Mesendoderm (in vitro differentiated cells): ENCODE data around the gene SPPL2B.

Source experiments
- DNase-seq: peaks from one replicate; pipeline ENCODE4 v3.0.0; 2013
- H2AK5ac ChIP-seq: 2 replicates; pipeline ENCODE4 v1.6.1; 2013; ENCODE audit warnings: low read length, inconsistent platforms
- H2BK120ac ChIP-seq: 2 replicates; pipeline ENCODE4 v1.6.1; 2013; ENCODE audit warnings: low read depth, mild to moderate bottlenecking, low read length, moderate library complexity, mixed read lengths
- H2BK15ac ChIP-seq: replicated peaks from 2 replicates; pipeline ENCODE4 v1.6.1; 2013; ENCODE audit warnings: low read depth, mild to moderate bottlenecking, moderate library complexity
- H2BK5ac ChIP-seq: 2 replicates; pipeline ENCODE4 v1.6.1; 2013; ENCODE audit warnings: low read length, inconsistent platforms
- H3K18ac ChIP-seq: 2 replicates; pipeline ENCODE4 v1.6.1; 2013; ENCODE audit warnings: mild to moderate bottlenecking, low read length, mixed read lengths
- H3K23ac ChIP-seq: one replicate; pipeline ENCODE4 v1.6.1; 2013; ENCODE audit warnings: low read length
- H3K27ac ChIP-seq: 2 replicates; pipeline ENCODE4 v1.5.1; 2013; ENCODE audit warnings: low read depth, mild to moderate bottlenecking, inconsistent platforms, low read length, moderate library complexity
- H3K27me3 ChIP-seq: 2 replicates; pipeline ENCODE4 v1.6.1; 2013; ENCODE audit warnings: low read length, control low read depth, mild to moderate bottlenecking, inconsistent platforms; ENCODE audit not compliant: insufficient read depth, poor library complexity
- H3K36me3 ChIP-seq: 2 replicates; pipeline ENCODE4 v1.6.1; 2013; ENCODE audit warnings: low read length, inconsistent platforms; ENCODE audit not compliant: control insufficient read depth, insufficient read depth
- H3K4ac ChIP-seq: one replicate; pipeline ENCODE4 v1.6.1; 2013; ENCODE audit warnings: low read depth, mild to moderate bottlenecking, low read length, moderate library complexity
- H3K4me1 ChIP-seq: 2 replicates; pipeline ENCODE4 v1.6.1; 2013; ENCODE audit warnings: low read depth, low read length, inconsistent platforms; ENCODE audit not compliant: control insufficient read depth
- H3K4me2 ChIP-seq: 2 replicates; pipeline ENCODE4 v1.6.1; 2013; ENCODE audit warnings: low read length
- H3K4me3 ChIP-seq: 2 replicates; pipeline ENCODE4 v1.5.1; 2013; ENCODE audit warnings: mild to moderate bottlenecking, low read length
- H3K56ac ChIP-seq: one replicate; pipeline ENCODE4 v1.6.1; 2013; ENCODE audit warnings: low read length
- H3K79me1 ChIP-seq: 2 replicates; pipeline ENCODE4 v1.6.1; 2013; ENCODE audit warnings: low read length, inconsistent platforms
- H3K79me2 ChIP-seq: 2 replicates; pipeline ENCODE4 v1.6.1; 2013; ENCODE audit warnings: mild to moderate bottlenecking, low read length; ENCODE audit not compliant: control insufficient read depth, insufficient read depth
- H3K9ac ChIP-seq: 2 replicates; pipeline ENCODE4 v1.6.1; 2013; ENCODE audit warnings: low read length, inconsistent platforms
- H4K5ac ChIP-seq: one replicate; pipeline ENCODE4 v1.6.1; 2013; ENCODE audit warnings: low read length
- H4K8ac ChIP-seq: one replicate; pipeline ENCODE4 v1.6.1; 2013; ENCODE audit warnings: low read depth, mild to moderate bottlenecking, control low read depth, low read length, moderate library complexity
- WGBS: extraction: QIAGEN DNeasy Blood & Tissue Kit; methylation state at CpG from one replicate; pipeline ENCODE4 v1.1.7; 2013; ENCODE audit warnings: low lambda C conversion rate, missing lambda C conversion rate; ENCODE audit not compliant: insufficient coverage; ENCODE audit errors: extremely low coverage; 5-methylcytosine and 5-hydroxymethylcytosine counted together

Gene SPPL2B

GRCh38 chr19:2335848-2336247 is 7.4 kb downstream of the SPPL2B start:
- Histone ChIP-seq H3K56ac (no peak overlapping the region), H3K9ac (no peak overlapping the region), H2BK120ac (no peak overlapping the region), H3K27ac (no peak overlapping the region), H3K4me1 (no peaks in the 10 kb centered on the region), H3K4me3 (no peak overlapping the region), H3K4ac (no peak overlapping the region), H4K8ac (no peak overlapping the region), H3K18ac (no peak overlapping the region), H3K23ac (no peak overlapping the region), H2AK5ac (no peak overlapping the region), H3K79me2 (peaks cover 25% of the 10 kb centered on the region), H3K79me1 (peaks cover 23% of the 10 kb centered on the region), H4K5ac (no peak overlapping the region), H3K36me3 (no peaks in the 10 kb centered on the region), H2BK5ac (no peak overlapping the region), H3K4me2 (no peak overlapping the region), H2BK15ac (no peak overlapping the region), H3K27me3 (no peaks in the 10 kb centered on the region)
- WGBS, result no CpG with 5 or more reads among the region's 3 CpGs
- no peak for DNase-seq

- Histone ChIP-seq H2BK15ac (no peak overlapping the region), H2BK120ac (no peak overlapping the region), H3K23ac (no peak overlapping the region), H3K18ac (no peak overlapping the region), H3K27me3 (no peaks in the 10 kb centered on the region), H3K79me1 (peaks cover 19% of the 10 kb centered on the region), H4K5ac (no peak overlapping the region), H2BK5ac (no peak overlapping the region), H3K36me3 (no peaks in the 10 kb centered on the region), H3K4me3 (no peak overlapping the region), H3K4ac (no peak overlapping the region), H2AK5ac (no peak overlapping the region), H3K56ac (no peak overlapping the region), H3K4me2 (no peak overlapping the region), H4K8ac (no peak overlapping the region), H3K4me1 (no peaks in the 10 kb centered on the region), H3K9ac (no peak overlapping the region), H3K27ac (no peak overlapping the region), H3K79me2 (peaks cover 17% of the 10 kb centered on the region)
- DNase-seq, result no peak
- no CpG with 5 or more reads among the region's 33 CpGs for WGBS
These were observed 8.2 kb downstream of the SPPL2B start for GRCh38 chr19:2336528-2337328.

- Histone ChIP-seq H4K8ac (no peak overlapping the region), H2BK120ac (no peak overlapping the region), H4K5ac (no peak overlapping the region), H3K56ac (no peak overlapping the region), H2BK15ac (no peak overlapping the region), H3K18ac (no peak overlapping the region), H3K4ac (no peak overlapping the region), H3K4me2 (no peak overlapping the region), H2AK5ac (no peak overlapping the region), H3K23ac (no peak overlapping the region), H3K79me2 (peaks cover 11% of the 10 kb centered on the region), H3K27ac (no peak overlapping the region), H3K36me3 (no peaks in the 10 kb centered on the region), H3K79me1 (peaks cover 18% of the 10 kb centered on the region), H3K27me3 (no peaks in the 10 kb centered on the region), H2BK5ac (no peak overlapping the region), H3K9ac (no peak overlapping the region), H3K4me1 (no peaks in the 10 kb centered on the region), H3K4me3 (no peak overlapping the region)
- peak; percentile 62 for DNase-seq
- WGBS, result no CpG with 5 or more reads among the region's 19 CpGs
These were observed 8.8 kb downstream of the SPPL2B start for GRCh38 chr19:2337329-2337707.

- Histone ChIP-seq H2AK5ac (no peak overlapping the region), H3K27me3 (no peaks in the 10 kb centered on the region), H3K79me2 (peaks cover 8% of the 10 kb centered on the region), H4K8ac (no peak overlapping the region), H3K9ac (no peak overlapping the region), H2BK15ac (no peak overlapping the region), H3K79me1 (peaks cover 16% of the 10 kb centered on the region), H3K27ac (no peak overlapping the region), H3K4ac (no peak overlapping the region), H2BK120ac (no peak overlapping the region), H3K4me2 (no peak overlapping the region), H2BK5ac (no peak overlapping the region), H3K4me3 (no peak overlapping the region), H4K5ac (no peak overlapping the region), H3K4me1 (no peaks in the 10 kb centered on the region), H3K36me3 (no peaks in the 10 kb centered on the region), H3K23ac (no peak overlapping the region), H3K18ac (no peak overlapping the region), H3K56ac (no peak overlapping the region)
- DNase-seq, result no peak
- no CpG with 5 or more reads among the region's 21 CpGs for WGBS
These were observed 9.7 kb downstream of the SPPL2B start for GRCh38 chr19:2338055-2338615.

- no peak overlapping the region for H4K8ac ChIP-seq
- H3K27me3 ChIP-seq, result no peaks in the 10 kb centered on the region
- no peak overlapping the region for H3K4ac ChIP-seq
- DNase-seq, result no peak
- no CpG with 5 or more reads among the region's 54 CpGs for WGBS
- no peak overlapping the region for H2AK5ac ChIP-seq
- H4K5ac ChIP-seq, result no peak overlapping the region
- no peak overlapping the region for H2BK15ac ChIP-seq
- no peak overlapping the region for H2BK120ac ChIP-seq
- H3K36me3 ChIP-seq, result no peaks in the 10 kb centered on the region
- no peak overlapping the region for H3K4me2 ChIP-seq
- no peak overlapping the region for H3K27ac ChIP-seq
- no peak overlapping the region for H3K23ac ChIP-seq
- H3K79me1 ChIP-seq, result peaks cover 16% of the 10 kb centered on the region
- H3K4me1 ChIP-seq, result no peaks in the 10 kb centered on the region
- no peak overlapping the region for H3K4me3 ChIP-seq
- H3K79me2 ChIP-seq, result peaks cover 6% of the 10 kb centered on the region
- no peak overlapping the region for H3K18ac ChIP-seq
- H2BK5ac ChIP-seq, result no peak overlapping the region
- no peak overlapping the region for H3K9ac ChIP-seq
- H3K56ac ChIP-seq, result no peak overlapping the region
These were observed 10.5 kb downstream of the SPPL2B start for GRCh38 chr19:2338751-2339643.
